A673 (cell line): ENCODE measurements around the gene CRB1. TPM values are rescaled to one million over a fixed set of nuclear protein-coding genes. Genes with fewer than 3 reads are reported as not detected.
A peak's percentile ranks its signal among the peaks of the same experiment; 100 is the strongest.

Experiments used
- BruUV-seq: library from RNA; stranded (reverse); fragments of 400-500 nt; replicated peaks from 2 replicates; lab custom pipeline; 2021; lab: Mats Ljungman, UMichigan
- CTCF ChIA-PET: fragments of 300-600 bp; sonication (Branson Sonifier 250); formaldehyde crosslinking; loops from one replicate; lab custom pipeline; 2022; ENCODE audit warnings: antibody characterized with exemption; lab: Charles Lee
- POLR2A ChIA-PET: fragments of 300-600 bp; sonication (Branson Sonifier 250); formaldehyde crosslinking; loops from one replicate; lab custom pipeline; 2022; ENCODE audit warnings: antibody characterized with exemption; ENCODE audit not compliant: low non-redundant PET; lab: Charles Lee
- DNase-seq: peaks from one replicate; pipeline ENCODE4 v3.0.0-alpha.2; 2015; ENCODE audit warnings: low spot score
- H3K27ac ChIP-seq: fragments of 200-600 bp; sonication (generic); 2 replicates; pipeline ENCODE4 v1.5.1; 2016; ENCODE audit warnings: mixed run types, low read depth, mild to moderate bottlenecking, mixed read lengths, antibody characterized with exemption, low read length; ENCODE audit not compliant: poor library complexity, severe bottlenecking
- H3K27me3 ChIP-seq: fragments of 200-600 bp; sonication (generic); replicated peaks from 2 replicates; pipeline ENCODE4 v1.6.1; 2017; ENCODE audit warnings: mixed run types, low read depth, mild to moderate bottlenecking, mixed read lengths, antibody characterized with exemption, low read length; ENCODE audit not compliant: insufficient read depth, poor library complexity
- H3K36me3 ChIP-seq: fragments of 200-600 bp; sonication (generic); 2 replicates; pipeline ENCODE4 v1.6.1; 2016; ENCODE audit warnings: mixed run types, mild to moderate bottlenecking, mixed read lengths, antibody characterized with exemption, low read length; ENCODE audit not compliant: insufficient read depth, poor library complexity, severe bottlenecking
- H3K4me1 ChIP-seq: fragments of 200-600 bp; sonication (generic); 2 replicates; pipeline ENCODE4 v1.6.1; 2017; ENCODE audit warnings: mixed run types, mild to moderate bottlenecking, mixed read lengths, antibody characterized with exemption, low read length; ENCODE audit not compliant: insufficient read depth, poor library complexity, severe bottlenecking
- H3K4me3 ChIP-seq: fragments of 200-600 bp; sonication (generic); 2 replicates; pipeline ENCODE4 v1.5.1; 2016; ENCODE audit warnings: low read depth, mixed run types, mild to moderate bottlenecking, mixed read lengths, low read length; ENCODE audit not compliant: poor library complexity, severe bottlenecking
- H3K9me3 ChIP-seq: fragments of 200-600 bp; sonication (generic); 2 replicates; pipeline ENCODE4 v1.6.1; 2016; ENCODE audit warnings: mixed run types, low read depth, mild to moderate bottlenecking, mixed read lengths, antibody characterized with exemption, low read length; ENCODE audit not compliant: poor library complexity, severe bottlenecking
- CTCF ChIP-seq: fragments of 300-800, 200-600 bp; sonication (generic); conservative IDR thresholded peaks from 2 replicates; pipeline ENCODE4 v1.5.1; 2017; ENCODE audit warnings: low read depth, mild to moderate bottlenecking, antibody characterized with exemption, low read length, moderate library complexity, mixed read lengths
- EZH2 ChIP-seq: fragments of 200-600 bp; sonication (generic); IDR thresholded peaks from 2 replicates; pipeline ENCODE4 v1.6.1; 2017; ENCODE audit warnings: borderline replicate concordance, low read depth, mild to moderate bottlenecking, mixed read lengths, antibody characterized with exemption, low read length; ENCODE audit not compliant: poor library complexity, severe bottlenecking
- intact Hi-C: fragments of 100-400 bp; cut with micrococcal nuclease; formaldehyde crosslinking; loops from one replicate; pipeline ENCODE4 v1.10.0; 2022; ENCODE audit not compliant: unreplicated experiment
- total RNA-seq: library from RNA; stranded (reverse); gene quantifications from 2 replicates; pipeline ENCODE4 v1.2.3, GENCODE V29; 2021

The CRB1 gene
- total RNA-seq, 1 experiment from 2014 or later, result not detected

- Histone ChIP-seq H3K36me3 (no peaks in the 10 kb centered on the region), H3K9me3 (no peaks in the 10 kb centered on the region), H3K27ac (no peak overlapping the region), H3K4me3 (no peak overlapping the region), H3K27me3 (no peaks in the 10 kb centered on the region), H3K4me1 (no peaks in the 10 kb centered on the region)
- DNase-seq, result peak; percentile 12
- intact Hi-C loops, result loop anchor here (5.0 kb wide), 1 partner anchor 101 kb away; no protein-coding TSS in a partner anchor
- BruUV-seq, result no TSS peak
- POLR2A ChIA-PET, result no interaction called here
- CTCF ChIA-PET, result interaction anchor here (1.4 kb wide), 1 partner anchor 29 kb away, joined by 5 read pairs; no protein-coding TSS in a partner anchor
- TF ChIP-seq CTCF (peak; percentile 70), EZH2 (no peak)
Observed at GRCh38 chr1:197327776-197328364, 59.8 kb downstream of the CRB1 start.

GRCh38 chr1:197330213-197330612 is 62.2 kb downstream of the CRB1 start:
- TF ChIP-seq EZH2 (no peak), CTCF (no peak)
- no peak for DNase-seq
- CTCF ChIA-PET, result no interaction called here
- no TSS peak for BruUV-seq
- POLR2A ChIA-PET, result no interaction called here
- Histone ChIP-seq H3K9me3 (no peaks in the 10 kb centered on the region), H3K4me1 (no peaks in the 10 kb centered on the region), H3K36me3 (no peaks in the 10 kb centered on the region), H3K4me3 (no peak overlapping the region), H3K27me3 (no peaks in the 10 kb centered on the region), H3K27ac (no peak overlapping the region)
- intact Hi-C loops, result no loop called here

GRCh38 chr1:197331565-197331964 is 63.5 kb downstream of the CRB1 start:
- POLR2A ChIA-PET, result no interaction called here

More at GRCh38 chr1:197331565-197331964, 63.5 kb downstream of the CRB1 start:
- H3K27me3 ChIP-seq, result no peaks in the 10 kb centered on the region
- no peak overlapping the region for H3K4me3 ChIP-seq
- H3K27ac ChIP-seq, result no peak overlapping the region
- TF ChIP-seq CTCF (no peak), EZH2 (no peak)
- H3K36me3 ChIP-seq, result no peaks in the 10 kb centered on the region
- no peaks in the 10 kb centered on the region for H3K9me3 ChIP-seq
- intact Hi-C loops, result no loop called here
- CTCF ChIA-PET, result interaction anchor here (0.6 kb wide), 1 partner anchor 48 kb away, joined by 4 read pairs; no protein-coding TSS in a partner anchor
- no TSS peak for BruUV-seq
- DNase-seq, result no peak
- no peaks in the 10 kb centered on the region for H3K4me1 ChIP-seq
